ENCODE measurements around the gene SND1. TPM values are rescaled to one million over a fixed set of nuclear protein-coding genes. Genes with fewer than 3 reads are reported as not detected.
A peak's percentile ranks its signal among the peaks of the same experiment; 100 is the strongest.

SND1 gene
- total RNA-seq, 2 donors from 2014 or later = 246 to 256 TPM

GRCh38 chr7:127689194-127689772, 37.3 kb downstream of the SND1 start:
- Mint-ChIP-seq H3K27ac (peak overlapping the region; percentile 32), H3K4me3 (no peak overlapping the region), H3K27me3 (no peaks in the 10 kb centered on the region), H3K4me1 (peaks cover 10% of the 10 kb centered on the region), H3K36me3 (ENCODE audit: low read depth) (peaks cover 85% of the 10 kb centered on the region), H3K9me3 (no peaks in the 10 kb centered on the region)
- no peak for ATAC-seq (replicated peaks)

GRCh38 chr7:127690337-127690736, 38.3 kb downstream of the SND1 start:
- Mint-ChIP-seq H3K36me3 (ENCODE audit: low read depth) (peaks cover 95% of the 10 kb centered on the region), H3K4me3 (no peak overlapping the region), H3K27ac (peak overlapping the region; percentile 32), H3K4me1 (peaks cover 6% of the 10 kb centered on the region), H3K9me3 (no peaks in the 10 kb centered on the region), H3K27me3 (no peaks in the 10 kb centered on the region)
- no peak for ATAC-seq (replicated peaks)

GRCh38 chr7:127690806-127691205, 38.8 kb downstream of the SND1 start:
- Mint-ChIP-seq H3K27ac (no peak overlapping the region), H3K4me3 (no peak overlapping the region), H3K36me3 (ENCODE audit: low read depth) (peaks cover 95% of the 10 kb centered on the region), H3K4me1 (peaks cover 6% of the 10 kb centered on the region), H3K27me3 (no peaks in the 10 kb centered on the region), H3K9me3 (no peaks in the 10 kb centered on the region)
- no peak for ATAC-seq (replicated peaks)

GRCh38 chr7:127692200-127692599, 40.2 kb downstream of the SND1 start:
- no peak overlapping the region for H3K4me3 Mint-ChIP-seq
- H3K9me3 Mint-ChIP-seq = no peaks in the 10 kb centered on the region
- ATAC-seq (replicated peaks) = no peak
- H3K27me3 Mint-ChIP-seq = no peaks in the 10 kb centered on the region
- H3K27ac Mint-ChIP-seq = peak overlapping the region; percentile 56
- H3K4me1 Mint-ChIP-seq = peaks cover 6% of the 10 kb centered on the region
- H3K36me3 Mint-ChIP-seq (ENCODE audit: low read depth) = peaks cover 95% of the 10 kb centered on the region

GRCh38 chr7:127699853-127700252, 47.9 kb downstream of the SND1 start:
- Mint-ChIP-seq H3K4me1 (no peaks in the 10 kb centered on the region), H3K9me3 (no peaks in the 10 kb centered on the region), H3K27ac (no peak overlapping the region), H3K27me3 (no peaks in the 10 kb centered on the region), H3K4me3 (no peak overlapping the region), H3K36me3 (ENCODE audit: low read depth) (peaks cover 100% of the 10 kb centered on the region)
- ATAC-seq (replicated peaks) = no peak

- H3K4me1 Mint-ChIP-seq = peaks cover 5% of the 10 kb centered on the region
- H3K36me3 Mint-ChIP-seq (ENCODE audit: low read depth) = peaks cover 100% of the 10 kb centered on the region
- H3K9me3 Mint-ChIP-seq = no peaks in the 10 kb centered on the region
- no peak overlapping the region for H3K27ac Mint-ChIP-seq
- H3K27me3 Mint-ChIP-seq = no peaks in the 10 kb centered on the region
- H3K4me3 Mint-ChIP-seq = no peak overlapping the region
- no peak for ATAC-seq (replicated peaks)
Measured at GRCh38 chr7:127702052-127702652, 50.2 kb downstream of the SND1 start.

- Mint-ChIP-seq H3K4me1 (peaks cover 5% of the 10 kb centered on the region), H3K9me3 (no peaks in the 10 kb centered on the region), H3K4me3 (no peak overlapping the region), H3K36me3 (ENCODE audit: low read depth) (peaks cover 100% of the 10 kb centered on the region), H3K27ac (no peak overlapping the region), H3K27me3 (no peaks in the 10 kb centered on the region)
- no peak for ATAC-seq (replicated peaks)
Measured at GRCh38 chr7:127702938-127703337, 50.9 kb downstream of the SND1 start.

GRCh38 chr7:127704211-127704610, 52.2 kb downstream of the SND1 start:
- Mint-ChIP-seq H3K4me1 (peaks cover 5% of the 10 kb centered on the region), H3K27ac (peak overlapping the region; percentile 16), H3K9me3 (no peaks in the 10 kb centered on the region), H3K36me3 (ENCODE audit: low read depth) (peaks cover 100% of the 10 kb centered on the region), H3K27me3 (no peaks in the 10 kb centered on the region), H3K4me3 (no peak overlapping the region)
- ATAC-seq (replicated peaks) = no peak

- no peaks in the 10 kb centered on the region for H3K27me3 Mint-ChIP-seq
- H3K36me3 Mint-ChIP-seq (ENCODE audit: low read depth) = peaks cover 100% of the 10 kb centered on the region
- peak overlapping the region; percentile 16 for H3K27ac Mint-ChIP-seq
Measured at GRCh38 chr7:127705461-127705959, 53.5 kb downstream of the SND1 start.

GRCh38 chr7:127706766-127707165, 54.8 kb downstream of the SND1 start:
- peaks cover 5% of the 10 kb centered on the region for H3K4me1 Mint-ChIP-seq
- H3K27me3 Mint-ChIP-seq = no peaks in the 10 kb centered on the region
- H3K9me3 Mint-ChIP-seq = no peaks in the 10 kb centered on the region
- H3K36me3 Mint-ChIP-seq (ENCODE audit: low read depth) = peaks cover 100% of the 10 kb centered on the region
- no peak overlapping the region for H3K27ac Mint-ChIP-seq
- no peak overlapping the region for H3K4me3 Mint-ChIP-seq
- ATAC-seq (replicated peaks) = no peak

More at GRCh38 chr7:127705461-127705959, 53.5 kb downstream of the SND1 start:
- Mint-ChIP-seq H3K9me3 (no peaks in the 10 kb centered on the region), H3K4me3 (no peak overlapping the region), H3K4me1 (peaks cover 5% of the 10 kb centered on the region)
- ATAC-seq (replicated peaks) = peak; percentile 60

- Mint-ChIP-seq H3K27me3 (no peaks in the 10 kb centered on the region), H3K4me3 (no peak overlapping the region), H3K36me3 (ENCODE audit: low read depth) (peaks cover 100% of the 10 kb centered on the region), H3K27ac (peak overlapping the region; percentile 54), H3K4me1 (peaks cover 9% of the 10 kb centered on the region), H3K9me3 (no peaks in the 10 kb centered on the region)
- no peak for ATAC-seq (replicated peaks)
Measured at GRCh38 chr7:127708201-127708600, 56.2 kb downstream of the SND1 start.

- Mint-ChIP-seq H3K4me1 (peaks cover 9% of the 10 kb centered on the region), H3K27ac (peak overlapping the region; percentile 54), H3K9me3 (no peaks in the 10 kb centered on the region), H3K36me3 (ENCODE audit: low read depth) (peaks cover 98% of the 10 kb centered on the region), H3K4me3 (no peak overlapping the region), H3K27me3 (no peaks in the 10 kb centered on the region)
- ATAC-seq (replicated peaks) = peak; percentile 61
Measured at GRCh38 chr7:127708788-127709187, 56.8 kb downstream of the SND1 start.

GRCh38 chr7:127710635-127711034, 58.6 kb downstream of the SND1 start:
- Mint-ChIP-seq H3K4me3 (no peak overlapping the region), H3K9me3 (no peaks in the 10 kb centered on the region), H3K27me3 (no peaks in the 10 kb centered on the region), H3K4me1 (peaks cover 8% of the 10 kb centered on the region), H3K36me3 (ENCODE audit: low read depth) (peaks cover 98% of the 10 kb centered on the region), H3K27ac (no peak overlapping the region)
- ATAC-seq (replicated peaks) = no peak

- H3K36me3 Mint-ChIP-seq (ENCODE audit: low read depth) = peaks cover 98% of the 10 kb centered on the region
- peaks cover 8% of the 10 kb centered on the region for H3K4me1 Mint-ChIP-seq
- H3K27me3 Mint-ChIP-seq = no peaks in the 10 kb centered on the region
- no peak overlapping the region for H3K4me3 Mint-ChIP-seq
- ATAC-seq (replicated peaks) = no peak
- H3K27ac Mint-ChIP-seq = no peak overlapping the region
- no peaks in the 10 kb centered on the region for H3K9me3 Mint-ChIP-seq
Measured at GRCh38 chr7:127711872-127712271, 59.9 kb downstream of the SND1 start.

- no peak for ATAC-seq (replicated peaks)
- H3K27me3 Mint-ChIP-seq = no peaks in the 10 kb centered on the region
- no peaks in the 10 kb centered on the region for H3K9me3 Mint-ChIP-seq
- no peak overlapping the region for H3K4me3 Mint-ChIP-seq
- no peak overlapping the region for H3K27ac Mint-ChIP-seq
- peaks cover 13% of the 10 kb centered on the region for H3K4me1 Mint-ChIP-seq
- H3K36me3 Mint-ChIP-seq (ENCODE audit: low read depth) = peaks cover 98% of the 10 kb centered on the region
Measured at GRCh38 chr7:127713006-127713405, 61.0 kb downstream of the SND1 start.

Measured in activated T-helper 17 cell treated with anti-CD3 and anti-CD28 coated beads, Interleukin-2, amount 50 U/mL, for 72 hours (primary cell).